Stimulated activated CD4-positive, alpha-beta T cell treated with anti-CD3 and anti-CD28 coated beads, Interleukin-12 subunit alpha, Interleukin-12 subunit beta, amount 100 ng/mL, for 4 hours (primary cell): Measurements from ENCODE around the gene GTPBP6.
"Not testable (repeated sequence)": the region's sequence is repeated elsewhere in the genome, so short reads cannot be mapped to it uniquely, and the experiment has no call there.

ENCODE experiments used
- DNase-seq: peaks from one replicate; pipeline ENCODE4 v3.0.0-alpha.2; 2020

GTPBP6 gene

GRCh38 chrX:261167-261918, 57.3 kb downstream of the GTPBP6 start:
- no peak for DNase-seq

GRCh38 chrX:259692-260355, 58.8 kb downstream of the GTPBP6 start:
- no peak for DNase-seq

- no peak for DNase-seq
Observed at GRCh38 chrX:258291-259040, 60.1 kb downstream of the GTPBP6 start.

GRCh38 chrX:257681-258289, 60.8 kb downstream of the GTPBP6 start:
- no peak for DNase-seq

- not testable (repeated sequence) for DNase-seq
Observed at GRCh38 chrX:257054-257453, 61.5 kb downstream of the GTPBP6 start.

- no peak for DNase-seq
Observed at GRCh38 chrX:255923-256331, 62.7 kb downstream of the GTPBP6 start.
